Choroid plexus epithelial cell (primary cell): ENCODE results near the gene FRMD4A.
A peak's percentile ranks its signal among the peaks of the same experiment; 100 is the strongest.

Experiments used
- DNase-seq: peaks from one replicate; pipeline ENCODE4 v3.0.0-alpha.2; 2010; ENCODE audit warnings: low read depth
- H3K4me3 ChIP-seq: 2 replicates; pipeline ENCODE4 v1.5.1; 2011; ENCODE audit warnings: low read depth, mild to moderate bottlenecking, control low read depth, low read length, moderate library complexity
- TF ChIP-seq, protein P1 (sequence below): conservative IDR thresholded peaks from 2 replicates; pipeline ENCODE4 v1.5.1; 2011; ENCODE audit warnings: low read depth, mild to moderate bottlenecking, control low read depth, inconsistent platforms, low read length, moderate library complexity

Gene FRMD4A

DNA sequence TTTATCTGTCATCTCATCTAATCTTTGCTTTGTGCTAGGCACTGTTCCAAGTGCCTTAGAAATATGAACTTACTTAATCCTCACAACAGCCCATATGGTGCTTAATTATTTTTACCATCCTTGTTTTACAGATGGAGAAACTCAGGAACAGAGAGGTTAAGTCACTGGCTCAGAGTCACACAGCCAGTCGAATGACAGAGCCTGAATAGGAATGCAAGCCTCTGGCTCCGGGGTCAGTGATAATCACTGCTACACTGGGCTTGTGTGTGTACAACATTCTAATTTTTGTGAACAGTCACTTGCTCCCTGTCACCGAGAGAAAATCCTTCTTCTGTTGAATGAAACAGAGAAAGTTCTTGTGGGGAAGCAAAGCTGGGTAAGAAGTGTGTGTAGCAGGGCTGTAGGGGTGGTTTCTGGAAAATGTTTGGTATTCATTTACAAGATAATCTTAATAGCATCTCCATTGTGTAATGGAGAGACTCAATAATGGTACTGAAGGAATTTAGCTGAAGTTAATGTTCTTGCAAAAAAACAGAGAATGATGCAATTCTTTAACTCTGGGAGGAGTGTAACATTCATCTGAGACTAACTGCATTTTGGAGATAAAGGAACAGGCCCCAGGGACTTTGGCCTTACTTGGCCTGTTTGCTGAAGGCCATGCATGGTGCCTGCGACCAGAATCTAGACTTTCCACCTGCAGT lies 290.6 kb downstream of the FRMD4A start:
- peak; percentile 81 for DNase-seq
- TF ChIP-seq, protein P1, sequence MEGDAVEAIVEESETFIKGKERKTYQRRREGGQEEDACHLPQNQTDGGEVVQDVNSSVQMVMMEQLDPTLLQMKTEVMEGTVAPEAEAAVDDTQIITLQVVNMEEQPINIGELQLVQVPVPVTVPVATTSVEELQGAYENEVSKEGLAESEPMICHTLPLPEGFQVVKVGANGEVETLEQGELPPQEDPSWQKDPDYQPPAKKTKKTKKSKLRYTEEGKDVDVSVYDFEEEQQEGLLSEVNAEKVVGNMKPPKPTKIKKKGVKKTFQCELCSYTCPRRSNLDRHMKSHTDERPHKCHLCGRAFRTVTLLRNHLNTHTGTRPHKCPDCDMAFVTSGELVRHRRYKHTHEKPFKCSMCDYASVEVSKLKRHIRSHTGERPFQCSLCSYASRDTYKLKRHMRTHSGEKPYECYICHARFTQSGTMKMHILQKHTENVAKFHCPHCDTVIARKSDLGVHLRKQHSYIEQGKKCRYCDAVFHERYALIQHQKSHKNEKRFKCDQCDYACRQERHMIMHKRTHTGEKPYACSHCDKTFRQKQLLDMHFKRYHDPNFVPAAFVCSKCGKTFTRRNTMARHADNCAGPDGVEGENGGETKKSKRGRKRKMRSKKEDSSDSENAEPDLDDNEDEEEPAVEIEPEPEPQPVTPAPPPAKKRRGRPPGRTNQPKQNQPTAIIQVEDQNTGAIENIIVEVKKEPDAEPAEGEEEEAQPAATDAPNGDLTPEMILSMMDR, result no peak
- H3K4me3 ChIP-seq, result no peak overlapping the region

DNA sequence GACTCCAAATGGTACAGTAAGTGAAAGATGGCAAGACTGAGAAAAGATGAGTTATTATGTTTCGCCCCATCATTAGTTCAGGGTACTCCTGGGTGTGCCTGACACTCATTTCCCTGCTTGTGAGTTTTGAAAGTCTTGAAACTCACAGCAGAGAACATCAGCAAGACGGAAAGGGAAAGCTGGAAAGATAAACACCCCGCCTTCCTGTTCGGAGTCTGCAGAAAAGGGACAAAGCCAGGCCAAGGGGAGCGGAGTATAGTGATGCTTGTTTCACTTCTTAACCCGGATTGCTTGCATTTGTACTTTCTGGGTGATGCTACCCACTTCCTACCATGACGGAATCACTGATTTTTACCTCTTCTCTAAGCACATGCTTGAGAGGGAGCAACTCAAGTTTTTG lies 294.5 kb downstream of the FRMD4A start:
- no peak overlapping the region for H3K4me3 ChIP-seq
- DNase-seq, result peak; percentile 17
- TF ChIP-seq, protein P1, result no peak

DNA sequence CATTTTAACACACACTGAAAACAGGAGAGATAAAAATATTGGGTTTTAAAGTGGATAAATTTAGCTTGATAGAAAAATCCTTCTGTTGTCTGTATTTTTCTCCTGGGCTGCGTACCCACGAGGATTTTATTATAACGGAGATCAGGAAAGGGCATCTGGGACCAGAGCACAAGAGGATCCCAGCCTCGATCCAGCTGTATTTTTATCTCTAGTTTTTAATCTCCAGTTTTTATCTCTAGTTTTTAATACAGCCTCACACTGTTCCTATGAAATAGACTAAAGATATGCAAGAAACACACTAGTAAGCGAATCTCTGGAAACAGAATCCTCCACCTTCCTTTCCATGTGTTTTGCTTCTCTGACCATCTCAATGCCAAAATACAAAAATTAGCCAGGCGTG lies 295.2 kb downstream of the FRMD4A start:
- H3K4me3 ChIP-seq, result no peak overlapping the region
- DNase-seq, result no peak
- TF ChIP-seq, protein P1, result no peak

DNA sequence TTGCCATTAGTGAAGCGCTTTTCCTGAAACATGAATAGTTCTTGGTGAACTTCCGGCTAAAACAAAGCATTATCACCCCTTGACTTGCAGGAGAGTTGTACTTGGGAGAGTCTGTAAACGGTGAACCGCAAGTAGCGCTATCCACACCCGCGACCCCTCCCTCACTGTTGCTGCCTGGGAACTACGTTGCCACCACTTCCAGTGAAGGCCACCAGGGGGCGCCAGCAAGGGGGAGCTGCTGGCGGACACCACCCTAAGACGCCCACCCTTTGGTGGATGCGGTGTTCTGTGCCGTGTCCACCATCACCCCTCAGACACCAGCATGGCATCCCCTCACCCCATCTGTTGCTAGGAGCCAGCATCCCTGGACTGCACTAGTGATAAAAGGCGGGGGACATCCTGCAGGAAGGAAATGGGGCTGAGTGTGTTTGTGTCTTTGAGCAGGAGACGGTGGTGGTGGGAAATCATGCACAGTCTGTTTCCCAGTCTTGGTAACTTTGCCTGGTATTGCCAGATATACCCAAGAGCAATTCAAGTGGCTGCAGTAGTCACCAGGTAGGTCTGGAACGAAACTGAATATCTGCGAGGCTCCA lies 298.2 kb downstream of the FRMD4A start:
- DNase-seq, result peak; percentile 16
- no peak overlapping the region for H3K4me3 ChIP-seq
- TF ChIP-seq, protein P1, result peak; percentile 77

DNA sequence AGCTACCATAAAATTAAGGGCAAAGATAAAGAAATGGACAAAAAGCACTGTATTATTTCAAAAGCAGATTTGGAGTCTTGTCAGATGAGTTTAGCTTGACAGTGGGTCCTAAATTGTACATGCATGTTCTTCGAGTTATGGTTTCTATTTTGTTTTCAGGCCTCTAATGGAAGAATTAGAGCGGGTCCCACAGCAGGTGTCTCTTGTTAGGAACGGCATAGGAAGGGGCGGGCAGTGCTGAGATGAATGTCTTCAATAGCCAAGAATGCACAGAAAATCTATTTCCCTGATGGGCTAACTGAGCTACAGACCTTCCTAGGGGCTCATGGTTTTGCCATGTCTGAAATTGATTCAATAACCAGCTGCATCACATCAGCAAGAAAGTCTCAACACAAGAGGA lies 304.4 kb downstream of the FRMD4A start:
- TF ChIP-seq, protein P1, result no peak
- DNase-seq, result no peak
- H3K4me3 ChIP-seq, result no peak overlapping the region

DNA sequence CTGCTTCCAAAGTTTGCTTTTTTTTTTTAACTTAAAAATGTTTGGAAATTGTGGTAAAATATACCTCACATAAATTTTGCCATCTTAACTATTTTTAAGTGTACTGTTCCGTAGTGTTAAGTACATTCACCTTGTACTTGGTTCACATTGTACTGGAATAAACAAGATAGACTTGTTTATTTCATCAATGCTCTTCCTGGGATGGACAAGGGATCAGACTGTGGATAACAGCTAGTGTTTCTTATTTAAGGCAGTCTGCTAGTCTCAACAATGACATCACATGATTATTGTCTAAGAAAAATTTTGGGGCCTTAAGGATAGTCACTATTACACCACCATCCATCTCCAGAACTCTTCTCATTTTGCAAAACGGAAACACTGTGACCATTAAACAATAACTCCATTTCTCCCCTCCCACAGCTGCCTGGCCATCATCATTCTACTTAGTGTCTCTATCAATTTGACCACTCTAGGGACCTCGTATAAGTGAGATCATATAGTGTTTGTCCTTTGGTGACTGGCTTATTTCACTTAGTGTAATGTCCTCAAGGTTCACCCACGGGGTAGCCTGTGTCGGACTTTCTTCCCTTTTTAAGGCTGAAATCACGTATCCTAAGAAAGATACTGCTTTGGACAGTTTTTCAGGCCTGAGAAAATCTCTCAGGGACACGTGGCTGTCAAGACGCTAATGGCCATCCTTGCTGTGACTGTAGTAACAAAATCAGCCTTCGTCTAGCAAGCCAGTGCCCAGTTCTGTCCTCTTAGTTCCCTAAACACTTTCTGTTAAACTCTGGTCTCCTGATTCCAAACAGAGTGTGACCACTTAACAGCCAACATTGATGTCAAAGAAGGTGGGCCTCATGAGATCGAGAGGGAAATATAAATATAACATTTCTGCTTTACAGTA lies 305.2 kb downstream of the FRMD4A start:
- DNase-seq, result no peak
- TF ChIP-seq, protein P1, result no peak
- H3K4me3 ChIP-seq, result no peak overlapping the region
